Measurements from ENCODE around the gene GRIN2C. TPM values are rescaled to one million over a fixed set of nuclear protein-coding genes. Genes with fewer than 3 reads are reported as not detected.

The GRIN2C gene
- total RNA-seq, 6 donors from 2014 or later = 0.17 TPM; not detected in 5

DNA sequence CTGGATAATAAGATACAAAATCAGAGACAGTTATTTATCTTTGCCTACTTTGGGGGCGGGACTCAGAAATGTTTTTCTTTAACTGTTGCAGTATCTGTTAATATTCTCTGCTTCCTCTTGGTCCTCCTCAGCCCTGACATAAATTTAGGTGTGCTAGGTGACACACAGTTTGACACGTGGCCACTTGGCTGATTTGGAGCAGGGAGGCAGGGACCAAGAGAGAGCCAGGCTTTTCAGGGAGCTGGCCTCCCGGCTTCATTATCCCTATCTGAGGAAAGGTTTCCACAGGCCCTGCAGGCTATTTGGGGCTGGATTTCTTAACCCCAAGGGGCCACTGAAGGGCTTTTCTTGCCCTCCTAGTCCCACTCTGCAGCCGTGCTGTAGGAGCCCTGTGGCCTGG is 63.5 kb downstream of the GRIN2C start:
- DNase-seq (no peak), ATAC-seq (ENCODE audit: low FRiP score in 2 of 2) (no peak)
- H3K4me1 ChIP-seq = peaks cover 2 to 3% (median 2%) of the 10 kb centered on the region in 4 donors
- peaks cover 7 to 90% (median 64%) of the 10 kb centered on the region in 4 donors for H3K36me3 ChIP-seq
- no peak for TF ChIP-seq POLR2A (IDR thresholded peaks at IDR 0.05)
- H3K27ac ChIP-seq = no peak overlapping the region
- H3K4me3 ChIP-seq = no peak overlapping the region
- no peaks in the 10 kb centered on the region for H3K27me3 ChIP-seq
- no peaks in the 10 kb centered on the region for H3K9me3 ChIP-seq
- WGBS, 2 donors = 92 to 97% methylated on average over 4 of the region's 4 CpGs

DNA sequence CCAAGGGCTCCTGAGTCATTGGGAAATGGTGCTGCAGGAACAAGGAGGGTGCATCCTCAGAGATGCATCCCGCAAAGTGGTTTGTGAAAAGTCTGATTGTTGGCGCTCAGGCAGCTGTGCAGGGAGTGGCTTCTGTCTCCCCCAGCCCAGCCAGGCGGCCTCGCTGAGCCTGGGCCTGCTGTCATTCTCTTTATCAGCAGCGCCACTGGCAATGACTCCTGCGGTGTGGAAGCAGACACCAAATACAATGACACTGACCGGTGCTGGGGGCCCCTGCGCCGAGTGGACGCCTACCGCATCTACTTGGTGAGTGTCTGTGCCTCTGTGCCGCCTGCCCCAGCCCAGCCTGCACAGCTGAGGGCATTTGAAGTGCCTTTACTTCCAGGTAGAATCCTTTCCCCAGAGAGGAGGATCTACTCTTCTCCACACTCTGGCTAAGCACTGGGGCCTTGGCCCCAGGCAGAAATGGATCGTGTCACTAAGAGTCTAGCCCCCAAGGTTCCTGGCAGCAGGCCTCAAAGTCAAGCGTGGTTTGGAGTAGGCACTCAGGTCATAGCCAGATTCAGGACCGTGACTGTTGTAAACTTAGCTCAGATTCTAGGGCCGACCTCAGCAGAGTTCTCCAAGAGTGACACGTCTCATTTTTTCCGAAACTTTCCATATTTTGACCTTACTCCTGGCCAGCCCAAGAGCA is 64.2 kb downstream of the GRIN2C start:
- Histone ChIP-seq H3K36me3 (peaks cover 7 to 90% (median 60%) of the 10 kb centered on the region in 4 donors), H3K9me3 (no peaks in the 10 kb centered on the region), H3K4me3 (no peak overlapping the region), H3K4me1 (peaks cover 6 to 7% (median 7%) of the 10 kb centered on the region in 4 donors), H3K27me3 (no peaks in the 10 kb centered on the region), H3K27ac (no peak overlapping the region)
- TF ChIP-seq, protein P1, sequence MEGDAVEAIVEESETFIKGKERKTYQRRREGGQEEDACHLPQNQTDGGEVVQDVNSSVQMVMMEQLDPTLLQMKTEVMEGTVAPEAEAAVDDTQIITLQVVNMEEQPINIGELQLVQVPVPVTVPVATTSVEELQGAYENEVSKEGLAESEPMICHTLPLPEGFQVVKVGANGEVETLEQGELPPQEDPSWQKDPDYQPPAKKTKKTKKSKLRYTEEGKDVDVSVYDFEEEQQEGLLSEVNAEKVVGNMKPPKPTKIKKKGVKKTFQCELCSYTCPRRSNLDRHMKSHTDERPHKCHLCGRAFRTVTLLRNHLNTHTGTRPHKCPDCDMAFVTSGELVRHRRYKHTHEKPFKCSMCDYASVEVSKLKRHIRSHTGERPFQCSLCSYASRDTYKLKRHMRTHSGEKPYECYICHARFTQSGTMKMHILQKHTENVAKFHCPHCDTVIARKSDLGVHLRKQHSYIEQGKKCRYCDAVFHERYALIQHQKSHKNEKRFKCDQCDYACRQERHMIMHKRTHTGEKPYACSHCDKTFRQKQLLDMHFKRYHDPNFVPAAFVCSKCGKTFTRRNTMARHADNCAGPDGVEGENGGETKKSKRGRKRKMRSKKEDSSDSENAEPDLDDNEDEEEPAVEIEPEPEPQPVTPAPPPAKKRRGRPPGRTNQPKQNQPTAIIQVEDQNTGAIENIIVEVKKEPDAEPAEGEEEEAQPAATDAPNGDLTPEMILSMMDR (IDR thresholded peaks at IDR 0.05) = no peak
- TF ChIP-seq POLR2AphosphoS5 (IDR thresholded peaks at IDR 0.05) (no peak), EP300 (IDR thresholded peaks at IDR 0.05) (no peak), POLR2A (IDR thresholded peaks at IDR 0.05) (no peak)
- no peak for ATAC-seq (ENCODE audit: low FRiP score in 2 of 2)
- WGBS, 2 donors = 75 to 93% methylated on average over 8 to 18 of the region's 18 CpGs
- peak in 1 of 2 donors; percentile 65 for DNase-seq

DNA sequence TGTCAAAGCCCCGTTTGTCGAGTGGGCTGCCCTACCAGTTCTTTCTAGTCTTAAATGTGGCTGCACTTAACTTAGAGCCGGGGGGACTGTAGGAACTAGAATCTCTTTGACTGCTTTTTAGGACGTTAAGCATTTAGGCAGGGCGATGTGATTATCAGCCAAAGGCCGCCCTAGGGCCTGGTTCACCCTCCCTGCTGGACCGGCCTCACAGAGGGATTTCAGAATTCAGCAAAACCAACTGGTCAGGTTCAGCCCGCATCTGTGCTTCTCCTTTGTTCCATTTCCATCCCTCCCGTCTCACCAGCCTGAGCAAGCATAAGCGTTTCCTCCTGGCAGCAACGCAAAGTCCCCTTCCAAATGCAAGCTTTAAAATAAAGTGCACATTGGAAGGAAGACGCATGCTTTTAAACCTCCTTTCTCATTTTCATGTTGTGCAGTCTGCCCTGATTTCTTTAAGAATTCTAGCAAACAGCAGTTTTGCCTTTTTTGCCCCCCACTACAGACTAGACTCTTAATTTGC is 67.0 kb downstream of the GRIN2C start:
- Histone ChIP-seq H3K4me3 (no peak overlapping the region), H3K27me3 (no peaks in the 10 kb centered on the region), H3K4me1 (peaks cover 6 to 7% (median 7%) of the 10 kb centered on the region in 4 donors), H3K9me3 (no peaks in the 10 kb centered on the region), H3K36me3 (peaks cover 7 to 78% (median 46%) of the 10 kb centered on the region in 4 donors), H3K27ac (no peak overlapping the region)
- WGBS, 2 donors = 94 to 95% methylated on average over 12 of the region's 12 CpGs
- TF ChIP-seq EP300 (IDR thresholded peaks at IDR 0.05) (no peak), POLR2AphosphoS5 (IDR thresholded peaks at IDR 0.05) (no peak), POLR2A (IDR thresholded peaks at IDR 0.05) (no peak)
- TF ChIP-seq, protein P1 (IDR thresholded peaks at IDR 0.05) = no peak
- ATAC-seq (ENCODE audit: low FRiP score in 2 of 2) = no peak
- DNase-seq = no peak

Other genes starting within 250 kb of the GRIN2C start
- gene CD300E, start 236.1 kb downstream of the GRIN2C start, total RNA-seq = 10 to 100 TPM in 2 of 6 donors, 1 to 10 TPM in 4; 3.6 to 15.6 (median 6.7) TPM
- 10 to 100 TPM; 14.5 to 70.2 (median 33.4) TPM for gene CD300LF, start 147.0 kb downstream of the GRIN2C start, total RNA-seq
- 1 to 10 TPM; 1.1 to 7.1 (median 3.7) TPM for gene RAB37, start 122.6 kb downstream of the GRIN2C start, total RNA-seq
- 10 to 100 TPM; 21.6 to 49.4 (median 34.8) TPM for gene NHERF1, start 111.3 kb downstream of the GRIN2C start, total RNA-seq
- gene NAT9, start 83.5 kb downstream of the GRIN2C start, total RNA-seq = 10 to 100 TPM; 16.1 to 78.6 (median 41.7) TPM
- 10 to 100 TPM in 3 of 6 donors, 1 to 10 TPM in 3; 6.8 to 15.1 (median 10.8) TPM for gene FDXR, start 13.1 kb upstream of the GRIN2C start, total RNA-seq
- gene FADS6, start 33.7 kb upstream of the GRIN2C start, total RNA-seq = not detected
- under 1 TPM in 1 of 6 donors, not detected in 5; 0.13 TPM for gene USH1G, start 63.4 kb upstream of the GRIN2C start, total RNA-seq
- gene OTOP2, start 64.4 kb upstream of the GRIN2C start, total RNA-seq = not detected
- gene OTOP3, start 76.0 kb upstream of the GRIN2C start, total RNA-seq = not detected
- 10 to 100 TPM; 21.6 to 60.8 (median 33.3) TPM for gene HID1, start 112.9 kb upstream of the GRIN2C start, total RNA-seq
- 10 to 100 TPM; 15.6 to 48.8 (median 24.7) TPM for gene CDR2L, start 127.7 kb upstream of the GRIN2C start, total RNA-seq
- 10 to 100 TPM; 10.5 to 41.0 (median 21.8) TPM for gene MRPL58, start 152.8 kb upstream of the GRIN2C start, total RNA-seq
- 100 to 1,000 TPM; 126 to 198 (median 186) TPM for gene ATP5PD, start 187.1 kb upstream of the GRIN2C start, total RNA-seq
- gene KCTD2, start 187.3 kb upstream of the GRIN2C start, total RNA-seq = 10 to 100 TPM; 17.8 to 26.1 (median 22.9) TPM
- gene SLC16A5, start 228.1 kb upstream of the GRIN2C start, total RNA-seq = 100 to 1,000 TPM in 4 of 6 donors, 10 to 100 TPM in 2; 40.6 to 234 (median 123) TPM

Measured in upper lobe of left lung (tissue), 6 donors.